Small intestine (tissue), 7 donors: ENCODE results near the gene ZCCHC14. TPM values are rescaled to one million over a fixed set of nuclear protein-coding genes. Genes with fewer than 3 reads are reported as not detected.
"Not testable (repeated sequence)": the region's sequence is repeated elsewhere in the genome, so short reads cannot be mapped to it uniquely, and the experiment has no call there.

ENCODE experiments used
- DNase-seq, 2 donors: peaks; one replicate each; pipeline versions ENCODE4 v3.0.0 to v3.0.0-alpha.2; 2013
- FAIRE-seq: peaks from 2 replicates; lab custom pipeline; 2012; peaks lifted over from hg19 to GRCh38; lab: Jason Lieb, UNC
- H3K27ac ChIP-seq, 3 donors: one replicate each; pipeline ENCODE4 v1.5.1; 2013; ENCODE audit warnings: low read length in 2 of 3, mild to moderate bottlenecking in 2 of 3, control low read depth in 1 of 3, inconsistent platforms in 1 of 3, low read depth in 1 of 3, moderate library complexity in 1 of 3
- H3K27me3 ChIP-seq, 3 donors: one replicate each; pipeline ENCODE4 v1.6.1; 2013; ENCODE audit warnings: low read length in 3 of 3, inconsistent platforms in 1 of 3; ENCODE audit not compliant: control insufficient read depth in 3 of 3, insufficient read depth in 3 of 3
- H3K36me3 ChIP-seq, 3 donors: one replicate each; pipeline ENCODE4 v1.6.1; 2013; ENCODE audit warnings: low read length in 3 of 3, inconsistent platforms in 1 of 3, low read depth in 1 of 3, mild to moderate bottlenecking in 1 of 3, moderate library complexity in 1 of 3; ENCODE audit not compliant: control insufficient read depth in 3 of 3, insufficient read depth in 2 of 3
- H3K4me1 ChIP-seq, 3 donors: one replicate each; pipeline ENCODE4 v1.6.1; 2013; ENCODE audit warnings: low read length in 2 of 3, inconsistent platforms in 1 of 3, low read depth in 1 of 3, mild to moderate bottlenecking in 1 of 3, moderate library complexity in 1 of 3; ENCODE audit not compliant: control insufficient read depth in 3 of 3, insufficient read depth in 2 of 3
- H3K4me3 ChIP-seq, 3 donors: one replicate each; pipeline ENCODE4 v1.5.1; 2013; ENCODE audit warnings: low read length in 3 of 3, control low read depth in 1 of 3, inconsistent platforms in 1 of 3, low read depth in 1 of 3, mild to moderate bottlenecking in 1 of 3, moderate library complexity in 1 of 3
- H3K9me3 ChIP-seq, 2 donors: one replicate each; pipeline ENCODE4 v1.6.1; 2013; ENCODE audit warnings: low read depth in 1 of 2, low read length in 1 of 2; ENCODE audit not compliant: control insufficient read depth in 2 of 2, insufficient read depth in 1 of 2
- WGBS, 3 donors: extraction: QIAGEN DNeasy Blood & Tissue Kit; methylation state at CpG; one replicate each; pipeline ENCODE4 v1.1.7; 2013; 5-methylcytosine and 5-hydroxymethylcytosine counted together
- polyA plus RNA-seq, 4 donors: library from polyadenylated mRNA; stranded (reverse) in 3 of 4; unstranded in 1 of 4; fragments of 200-250 nt in 3 of 4; fragments of 120-200 nt in 1 of 4; gene quantifications; one replicate each; pipeline versions ENCODE4 v1.2.1 to v1.2.3, GENCODE V29; 2013
- donor health status: healthy with polysubstance abuse.
- donor health status: control.
- donor health status: control.
- donor health status: Bipolar disorder and iron deficiency.
- donor health status: healthy.

The ZCCHC14 gene
- polyA plus RNA-seq, 4 donors, result 9.2 to 42.8 (median 13.1) TPM

GRCh38 chr16:87528690-87529579 lies 36.1 kb upstream of the ZCCHC14 start:
- Histone ChIP-seq H3K4me3 (no peak overlapping the region), H3K4me1 (no peaks in the 10 kb centered on the region), H3K27me3 (no peaks in the 10 kb centered on the region), H3K36me3 (no peaks in the 10 kb centered on the region), H3K27ac (peak overlapping the region in 1 of 3 donors; percentile 15), H3K9me3 (peaks cover 0 to 16% of the 10 kb centered on the region in 2 donors)
- WGBS, 3 donors, result 61 to 79% (median 70%) methylated on average over 10 of the region's 10 CpGs
- no peak for FAIRE-seq
- peak; percentile 29 to 60 for DNase-seq

- H3K27me3 ChIP-seq, result no peaks in the 10 kb centered on the region
- no peak overlapping the region for H3K4me3 ChIP-seq
- FAIRE-seq (no peak), DNase-seq (no peak)
- no peak overlapping the region for H3K27ac ChIP-seq
- 85 to 87% (median 85%) methylated on average over 10 to 11 of the region's 11 CpGs for WGBS, 3 donors
- no peaks in the 10 kb centered on the region for H3K4me1 ChIP-seq
- H3K9me3 ChIP-seq, result peaks cover 0 to 10% of the 10 kb centered on the region in 2 donors
- no peaks in the 10 kb centered on the region for H3K36me3 ChIP-seq
Observed at GRCh38 chr16:87527055-87527724, 34.4 kb upstream of the ZCCHC14 start.

- peaks cover 0 to 10% of the 10 kb centered on the region in 2 donors for H3K9me3 ChIP-seq
- FAIRE-seq (no peak), DNase-seq (no peak)
- H3K36me3 ChIP-seq, result no peaks in the 10 kb centered on the region
- H3K27me3 ChIP-seq, result no peaks in the 10 kb centered on the region
- 85 to 95% (median 88%) methylated on average over 6 of the region's 6 CpGs for WGBS, 3 donors
- no peak overlapping the region for H3K4me3 ChIP-seq
- no peaks in the 10 kb centered on the region for H3K4me1 ChIP-seq
- no peak overlapping the region for H3K27ac ChIP-seq
Observed at GRCh38 chr16:87526238-87526947, 33.6 kb upstream of the ZCCHC14 start.

GRCh38 chr16:87525352-87525751 lies 32.5 kb upstream of the ZCCHC14 start:
- H3K4me1 ChIP-seq, result no peaks in the 10 kb centered on the region
- H3K27me3 ChIP-seq, result no peaks in the 10 kb centered on the region
- 63 to 82% (median 71%) methylated on average over 4 of the region's 4 CpGs for WGBS, 3 donors
- H3K36me3 ChIP-seq, result no peaks in the 10 kb centered on the region
- peaks cover 0 to 7% of the 10 kb centered on the region in 2 donors for H3K9me3 ChIP-seq
- DNase-seq (no peak), FAIRE-seq (no peak)
- no peak overlapping the region for H3K27ac ChIP-seq
- no peak overlapping the region for H3K4me3 ChIP-seq

- Histone ChIP-seq H3K27ac (no peak overlapping the region), H3K4me3 (no peak overlapping the region), H3K36me3 (no peaks in the 10 kb centered on the region), H3K4me1 (no peaks in the 10 kb centered on the region), H3K27me3 (no peaks in the 10 kb centered on the region), H3K9me3 (peaks cover 0 to 5% of the 10 kb centered on the region in 2 donors)
- FAIRE-seq (no peak), DNase-seq (no peak)
- 72 to 90% (median 82%) methylated on average over 4 of the region's 4 CpGs for WGBS, 3 donors
Observed at GRCh38 chr16:87524407-87524806, 31.6 kb upstream of the ZCCHC14 start.

- WGBS, 3 donors, result 80 to 86% (median 81%) methylated on average over 6 of the region's 6 CpGs
- not testable (repeated sequence) for H3K27me3 ChIP-seq, H3K9me3 ChIP-seq, FAIRE-seq, H3K4me1 ChIP-seq, H3K27ac ChIP-seq, H3K4me3 ChIP-seq, H3K36me3 ChIP-seq, DNase-seq
Observed at GRCh38 chr16:87523605-87524004, 30.8 kb upstream of the ZCCHC14 start.

- not testable (repeated sequence) for H3K27me3 ChIP-seq, H3K4me1 ChIP-seq, H3K4me3 ChIP-seq, H3K9me3 ChIP-seq, H3K36me3 ChIP-seq, DNase-seq, FAIRE-seq
- 69 to 85% (median 81%) methylated on average over 7 of the region's 7 CpGs for WGBS, 3 donors
- peak overlapping the region in 1 of 3 donors; percentile 32 for H3K27ac ChIP-seq
Observed at GRCh38 chr16:87521764-87522163, 28.9 kb upstream of the ZCCHC14 start.

DNA sequence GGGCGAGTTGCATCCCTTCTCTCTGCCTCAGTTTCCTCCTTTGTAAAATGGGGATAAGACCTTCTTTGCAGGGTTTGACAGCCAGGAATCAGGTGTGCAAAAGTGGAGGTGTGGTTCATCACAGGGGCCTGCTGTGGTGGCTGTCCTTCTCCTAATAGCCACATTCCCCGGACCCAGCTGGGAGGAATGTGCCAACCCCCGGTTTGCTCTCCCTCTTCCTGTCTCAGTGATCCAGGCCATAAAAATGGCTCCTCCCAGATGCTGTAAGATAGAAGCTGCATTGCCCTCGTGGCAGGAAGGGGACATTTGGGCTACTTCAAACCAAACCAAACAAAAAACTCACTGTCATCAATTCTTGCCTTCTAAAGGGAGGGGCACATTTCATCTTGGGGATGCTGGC lies 26.3 kb upstream of the ZCCHC14 start:
- not testable (repeated sequence) for H3K9me3 ChIP-seq, H3K4me3 ChIP-seq, H3K4me1 ChIP-seq, DNase-seq, FAIRE-seq, H3K27me3 ChIP-seq, H3K36me3 ChIP-seq
- H3K27ac ChIP-seq, result peak overlapping the region in 1 of 3 donors; percentile 17
- 29 to 39% (median 34%) methylated on average over 4 of the region's 4 CpGs for WGBS, 3 donors
